K562 (cell line): Measurements from ENCODE around the gene LAMA5. TPM values are rescaled to one million over a fixed set of nuclear protein-coding genes. Genes with fewer than 3 reads are reported as not detected.

ENCODE experiments used
- ASH1L ChIP-seq: fragments of 450-650 bp; IDR thresholded peaks from 2 replicates; pipeline ENCODE4 v1.6.1; 2018; ENCODE audit warnings: borderline replicate concordance, mild to moderate bottlenecking, low read depth; ENCODE audit not compliant: partially characterized antibody
- CAMTA2 ChIP-seq: fragments of 250-450 bp; sonication (Bioruptor Pico); conservative IDR thresholded peaks from 2 replicates; pipeline ENCODE4 v1.5.1; 2022
- GATA2 ChIP-seq: sonication (generic); formaldehyde crosslinking; IDR thresholded peaks from 2 replicates; pipeline ENCODE4 v1.4.0; 2020; ENCODE audit warnings: mild to moderate bottlenecking, missing genetic modification reagents
- MGA ChIP-seq: fragments of 450-650 bp; IDR thresholded peaks from 2 replicates; pipeline ENCODE4 v1.6.1; 2016; ENCODE audit warnings: mild to moderate bottlenecking, moderate library complexity
- SRF ChIP-seq, 2 experiments: fragments of 250-450, 450-650 bp in 1 of 2; sonication (Bioruptor Pico) in 1 of 2; sonication (generic) in 1 of 2; formaldehyde crosslinking; IDR thresholded peaks; 2 replicates each; pipeline versions ENCODE4 v1.5.0 to v1.5.1; 2020 to 2022; ENCODE audit warnings: mild to moderate bottlenecking in 1 of 2, missing genetic modification reagents in 1 of 2
- polyA plus RNA-seq, 8 experiments: library from polyadenylated mRNA; depleted of rRNA in 4 of 8; stranded (reverse) in 5 of 8; unstranded in 3 of 8; fragments of >200 nt; fragmentation: Nextera tagmentation in 2 of 8; fragmentation: Illumina TruSeq in 1 of 8; extraction: Ambion mirVana in 2 of 8; extraction: Trizol in 1 of 8; gene quantifications; 2 replicates each; pipeline versions ENCODE4 v1.2.1 to v1.2.3, GENCODE V29; 2011 to 2014; ENCODE audit warnings: inconsistent platforms in 1 of 8, missing spikeins in 1 of 8
- total RNA-seq, 7 experiments: library from RNA; depleted of rRNA in 6 of 7; stranded (reverse); fragments of >200 nt in 6 of 7; fragmentation: Illumina TruSeq in 2 of 7; extraction: Trizol in 2 of 7; gene quantifications; 2 replicates each; pipeline versions ENCODE4 v1.2.1 to v1.2.3, GENCODE V29; 2011 to 2021; ENCODE audit warnings: low replicate concordance in 1 of 7

The LAMA5 gene
- total and polyA plus RNA-seq, 9 of the 15 experiments (the other 6 are each of a cell fraction or from before 2014, with no cell fraction given) = 0.31 to 101 (median 7.8) TPM

GRCh38 chr20:62357187-62357667 is 9.9 kb downstream of the LAMA5 start (continued):
- TF ChIP-seq MGA (no peak), ASH1L (no peak), GATA2 (CRISPR knock-in tag) (peak; percentile 45; the same call in 1 of the 2 replicates), SRF (CRISPR knock-in tag; IDR thresholded peaks at IDR 0.05) (peak in 1 of 2 experiments; percentile 34; a peak in 1 of 4 replicates), CAMTA2 (no peak)
